Fibroblast of peridontal ligament (primary cell): ENCODE data around the gene SSX4.
"Not testable (repeated sequence)": the region's sequence is repeated elsewhere in the genome, so short reads cannot be mapped to it uniquely, and the experiment has no call there.

Source experiments
- DNase-seq: peaks from one replicate; pipeline ENCODE4 v3.0.0-alpha.2; 2010; ENCODE audit errors: extremely low read depth

Gene SSX4

GRCh38 chrX:48383239-48383638 is at the start of gene SSX4:
TSS of gene SSX4 (plus strand) at chrX:48383539. CDS start at chrX:48384054, 515 bp downstream.
- DNase-seq, result not testable (repeated sequence)

DNA sequence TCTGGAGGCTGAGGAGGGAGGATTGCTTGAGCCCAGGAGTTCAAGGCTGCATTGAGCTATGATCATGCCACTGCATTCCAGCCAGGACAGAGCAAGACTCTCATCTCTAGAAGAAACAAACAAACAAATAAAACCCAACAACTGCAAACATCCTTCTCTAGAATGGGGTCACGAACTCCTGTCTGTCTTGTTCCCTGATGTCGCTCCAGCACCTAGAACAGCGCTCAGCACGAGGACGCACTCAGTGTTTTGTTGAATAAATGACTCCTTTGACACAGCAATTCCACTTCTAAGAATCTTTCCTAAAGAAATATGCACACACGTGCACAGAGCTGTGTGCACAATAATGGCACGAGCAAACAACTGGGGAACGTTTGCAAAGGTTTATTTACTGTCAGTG is 37.3 kb upstream of the SSX4 start:
- not testable (repeated sequence) for DNase-seq

- not testable (repeated sequence) for DNase-seq
These were observed 26.8 kb upstream of the SSX4 start, which contains the start of gene SSX3 for GRCh38 chrX:48356315-48357094. TSS of gene SSX3 (minus strand) at chrX:48356703. CDS start at chrX:48355249, 1,454 bp downstream.

DNA sequence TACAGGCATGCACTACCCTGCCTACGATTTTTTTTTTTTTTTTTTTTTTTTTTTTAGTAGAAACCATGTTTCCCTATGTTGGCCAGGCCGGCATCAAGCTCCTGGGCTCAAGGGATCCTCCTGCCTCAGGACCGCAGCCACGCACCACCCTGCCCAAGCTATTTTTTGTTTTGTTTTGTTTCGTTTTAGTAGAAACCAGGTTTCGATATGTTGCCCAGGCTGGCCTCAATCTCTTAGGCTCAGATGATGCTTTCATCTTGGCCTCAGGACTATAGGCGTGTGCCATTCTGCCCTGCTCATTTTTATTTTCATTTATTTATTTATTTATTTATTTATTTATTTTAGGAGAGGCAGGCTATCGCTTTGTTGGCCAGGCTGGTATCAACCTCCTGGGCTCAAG is 25.7 kb upstream of the SSX4 start:
- no peak for DNase-seq

GRCh38 chrX:48359281-48359680 is 24.1 kb upstream of the SSX4 start:
- DNase-seq, result not testable (repeated sequence)

DNA sequence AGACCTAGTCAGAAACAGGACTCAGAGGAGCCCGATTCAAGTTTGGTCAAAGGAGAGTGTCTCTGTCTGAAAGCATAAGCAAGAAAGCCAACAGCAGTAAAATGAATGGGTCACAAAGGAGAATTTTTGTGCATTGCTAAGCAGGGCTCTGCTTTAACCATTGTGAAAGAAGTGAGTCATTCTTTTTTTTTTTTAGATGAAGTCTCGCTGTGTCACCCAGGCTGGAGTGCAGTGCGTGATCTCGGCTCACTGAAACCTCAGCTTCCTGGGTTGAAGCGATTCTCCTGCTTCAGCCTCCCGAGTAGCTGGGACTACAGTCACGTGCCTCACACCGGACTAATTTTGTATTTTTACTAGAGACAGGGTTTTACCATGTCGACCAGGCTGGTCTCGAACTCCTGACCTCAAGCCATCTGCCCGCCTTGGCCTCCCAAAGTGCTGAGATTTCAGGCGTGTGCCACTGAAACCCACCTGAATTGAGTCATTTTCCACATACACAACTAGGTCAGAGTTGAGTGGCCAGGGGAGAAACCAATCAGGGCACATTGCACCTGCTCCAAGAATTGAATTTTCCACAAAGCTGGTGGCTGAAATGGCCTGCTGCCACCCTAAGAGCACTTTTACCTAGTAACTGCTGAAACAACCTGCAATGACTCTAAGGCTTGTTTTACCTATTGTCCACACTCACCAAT is 15.5 kb upstream of the SSX4 start:
- not testable (repeated sequence) for DNase-seq

DNA sequence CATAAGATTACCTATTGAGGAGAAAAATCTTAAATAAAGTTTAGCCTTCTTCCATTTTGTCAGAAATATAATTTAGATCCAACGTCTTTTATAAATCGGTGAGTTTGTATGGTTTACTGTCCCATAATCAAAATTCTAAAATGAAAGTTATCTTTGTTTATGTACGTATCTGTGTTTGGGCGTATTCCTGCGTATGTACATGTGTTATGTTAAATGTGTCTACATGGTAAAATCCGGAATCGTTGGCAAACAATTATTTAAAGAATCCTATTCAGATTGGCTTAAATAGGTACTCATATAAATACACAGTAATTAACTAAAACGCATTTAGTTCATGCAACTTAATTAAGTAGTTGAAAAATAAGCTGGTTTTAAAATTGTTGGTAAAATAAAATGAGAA is 12.9 kb upstream of the SSX4 start:
- not testable (repeated sequence) for DNase-seq

GRCh38 chrX:48396931-48397330 is 13.6 kb downstream of the SSX4 start:
- not testable (repeated sequence) for DNase-seq

DNA sequence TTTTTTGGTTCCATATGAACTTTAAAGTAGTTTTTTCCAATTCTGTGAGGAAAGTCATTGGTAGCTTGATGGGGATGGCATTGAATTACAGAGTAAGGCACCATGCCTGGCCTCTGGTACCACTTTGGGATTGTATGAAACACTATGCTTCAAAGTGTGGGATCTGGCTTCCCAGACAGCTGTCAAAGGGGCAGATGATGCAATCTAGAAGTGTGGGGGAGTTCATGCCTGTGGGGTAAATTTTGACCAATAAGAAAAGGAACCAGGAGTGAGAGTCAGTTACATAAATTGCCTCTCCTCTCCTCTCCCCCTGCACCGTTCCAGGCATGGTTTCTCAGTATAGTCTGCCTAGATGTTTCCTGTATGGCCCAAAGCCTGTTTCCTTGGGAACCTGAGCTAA is 14.5 kb downstream of the SSX4 start:
- DNase-seq, result not testable (repeated sequence)

DNA sequence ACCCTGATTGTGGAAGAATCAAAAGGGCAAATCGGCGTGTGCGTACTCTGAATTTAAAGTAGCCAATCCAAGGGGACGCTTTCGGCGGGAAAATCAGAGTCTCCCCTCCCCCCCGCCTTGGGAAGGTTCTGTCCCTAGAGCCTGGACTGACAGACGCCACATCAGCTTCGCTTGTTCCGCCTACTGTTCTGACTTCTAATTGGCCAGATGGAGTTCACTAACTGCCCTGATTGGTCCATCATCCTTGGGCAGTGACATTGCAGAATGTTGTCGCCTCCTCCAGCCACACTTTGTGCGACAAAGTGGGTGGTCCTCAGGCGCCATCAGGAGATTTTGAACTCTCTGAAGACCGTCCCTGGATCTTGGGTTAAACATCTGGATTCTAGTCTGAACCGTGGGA is 28.5 kb downstream of the SSX4 start, which contains the start of gene SSX4B:
Gene SSX4B, minus strand, starts transcription at position 101 of the 400 bp plus-strand sequence. CDS start 588 bp downstream, outside the sequence.
- not testable (repeated sequence) for DNase-seq

- DNase-seq, result not testable (repeated sequence)
These were observed 43.8 kb downstream of the SSX4 start for GRCh38 chrX:48427027-48427716.

DNA sequence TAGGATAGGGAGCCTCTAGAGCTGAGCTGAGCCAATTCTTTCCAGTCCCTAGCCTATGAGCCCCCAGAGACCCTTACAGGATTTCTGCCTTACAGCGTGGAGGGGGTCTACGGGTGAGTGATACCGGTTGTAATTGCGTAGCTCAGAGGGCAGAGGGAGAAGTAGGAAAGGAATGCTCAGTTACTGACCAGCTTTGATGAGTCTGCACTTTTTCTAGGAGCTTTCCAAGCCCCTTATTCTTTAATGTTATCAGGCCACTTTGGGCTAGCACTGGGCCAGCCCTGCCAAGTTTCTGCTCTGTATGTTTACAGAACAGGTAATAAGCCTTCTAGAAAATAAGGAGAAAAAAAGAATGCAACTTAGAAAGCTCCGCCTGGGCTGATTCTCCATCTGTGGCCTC is 46.3 kb downstream of the SSX4 start:
- DNase-seq, result not testable (repeated sequence)

DNA sequence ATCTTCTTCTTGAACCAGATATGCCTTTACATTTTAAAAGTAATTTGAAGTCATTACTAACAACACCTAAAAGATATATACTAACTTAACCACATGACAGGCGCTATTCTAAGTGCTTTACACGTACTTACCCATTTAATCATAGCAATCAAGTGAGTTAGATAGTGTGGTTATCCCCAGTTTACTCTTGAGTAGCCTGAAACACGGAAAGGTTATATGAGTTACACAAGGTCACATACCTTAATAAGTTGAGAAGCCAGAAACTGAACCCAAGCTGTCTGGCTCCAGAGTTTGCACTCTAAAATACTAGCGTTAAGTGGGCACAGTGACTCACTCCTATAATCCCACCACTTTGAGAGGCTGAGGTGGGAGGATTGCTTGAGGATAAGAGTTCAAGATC is 46.8 kb downstream of the SSX4 start:
- not testable (repeated sequence) for DNase-seq

GRCh38 chrX:48433713-48434112 is 50.4 kb downstream of the SSX4 start:
- not testable (repeated sequence) for DNase-seq
